ENCODE data around the gene CRACDL. TPM values are rescaled to one million over a fixed set of nuclear protein-coding genes. Genes with fewer than 3 reads are reported as not detected.

The CRACDL gene
- total and polyA plus RNA-seq, 2 donors (not counting 3 experiments of a cell fraction or from before 2014, with no cell fraction given), result 0.92 to 6.3 TPM

- H4K20me1 ChIP-seq (replicated peaks; ENCODE audit: control insufficient read depth, extremely low read depth, insufficient read depth, low read length), result no peaks in the 10 kb centered on the region
- intact Hi-C loops (cut with micrococcal nuclease) (no loop called here), dilution Hi-C loops (cut with MboI; ENCODE audit: extremely low pct_ligation_motif_present, low sequenced_read_pairs) (no loop called here)
- no peak overlapping the region for H3K4me3 ChIP-seq (replicated peaks in 1 of 3; ENCODE audit: insufficient read depth in 1 of 3, low read depth in 1 of 3, low read length in 3 of 3)
- H3K79me2 ChIP-seq (ENCODE audit: control insufficient read depth, insufficient read depth, low read length), result no peaks in the 10 kb centered on the region
- no peaks in the 10 kb centered on the region for H3K27me3 ChIP-seq (ENCODE audit: control insufficient read depth in 2 of 2, insufficient read depth in 2 of 2, low read length in 2 of 2)
- no peak overlapping the region for H3K4me2 ChIP-seq (ENCODE audit: insufficient read depth, low read length)
- ChIA-PET CTCF (no interaction called here), POLR2A (no interaction called here)
- H3K27ac ChIP-seq (ENCODE audit: insufficient read depth, low read depth, low read length), result no peak overlapping the region
- TF ChIP-seq EZH2 (IDR thresholded peaks at IDR 0.05; ENCODE audit: borderline replicate concordance, low read depth, low read length, severe bottlenecking), result no peak
- no peak for TF ChIP-seq MYC (IDR thresholded peaks at IDR 0.05; ENCODE audit: low read depth, low read length)
- no peak for TF ChIP-seq JUN (IDR thresholded peaks at IDR 0.05; ENCODE audit: borderline replicate concordance, insufficient read depth, insufficient read length, low read depth)
- TF ChIP-seq, protein P1, sequence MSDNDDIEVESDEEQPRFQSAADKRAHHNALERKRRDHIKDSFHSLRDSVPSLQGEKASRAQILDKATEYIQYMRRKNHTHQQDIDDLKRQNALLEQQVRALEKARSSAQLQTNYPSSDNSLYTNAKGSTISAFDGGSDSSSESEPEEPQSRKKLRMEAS (IDR thresholded peaks at IDR 0.05; ENCODE audit: insufficient read depth, insufficient read length), result no peak
- TF ChIP-seq FOS (IDR thresholded peaks at IDR 0.05; ENCODE audit: borderline replicate concordance, insufficient read depth, low read length), result no peak
- no peak for TF ChIP-seq GATA2 (IDR thresholded peaks at IDR 0.05; ENCODE audit: insufficient read depth, insufficient read length, low read depth, low read length)
- TF ChIP-seq POLR2A (IDR thresholded peaks at IDR 0.05; ENCODE audit: low read depth, low read length), result no peak
- TF ChIP-seq CTCF (IDR thresholded peaks at IDR 0.05; ENCODE audit: extremely low read depth in 1 of 2, insufficient read depth in 1 of 2, low read depth in 1 of 2, low read length in 2 of 2), result no peak
- TF ChIP-seq POLR2AphosphoS5 (IDR thresholded peaks at IDR 0.05; ENCODE audit: insufficient read depth, low read depth, low read length), result no peak
- DNase-seq (ENCODE audit: low read depth, low spot score) (no peak), FAIRE-seq (no peak)
- no peaks in the 10 kb centered on the region for H3K4me1 ChIP-seq (ENCODE audit: control insufficient read depth, extremely low read depth, insufficient read depth, low read length)
- H3K36me3 ChIP-seq (ENCODE audit: control insufficient read depth in 2 of 2, extremely low read depth in 1 of 2, insufficient read depth in 2 of 2, low read length in 2 of 2), result no peaks in the 10 kb centered on the region
- H2AFZ ChIP-seq (ENCODE audit: low read depth, low read length), result no peak overlapping the region
- no peaks in the 10 kb centered on the region for H3K9me3 ChIP-seq (replicated peaks; ENCODE audit: control insufficient read depth, insufficient read depth, low read length)
- BruUV-seq (replicated peaks), result no TSS peak
- H3K9me1 ChIP-seq (replicated peaks; ENCODE audit: control insufficient read depth, extremely low read depth, insufficient read depth, low read length), result no peaks in the 10 kb centered on the region
- no peak overlapping the region for H3K9ac ChIP-seq (replicated peaks; ENCODE audit: extremely low read depth, insufficient read depth, low read length)
Observed at GRCh38 chr2:98849113-98849512, 86.9 kb downstream of the CRACDL start.
